ENCODE measurements around the gene LCLAT1. TPM values are rescaled to one million over a fixed set of nuclear protein-coding genes. Genes with fewer than 3 reads are reported as not detected.

Gene LCLAT1
- total RNA-seq, 1 experiment from 2014 or later, result 36.0 TPM

- in situ Hi-C loops (cut with HindIII; ENCODE audit: low pct_unique_long_range_greater_than_20kb, low sequenced_read_pairs), result no loop called here
- no peak for DNase-seq (ENCODE audit: low read depth)
Observed at GRCh38 chr2:30643674-30644073, 196.6 kb downstream of the LCLAT1 start.

GRCh38 chr2:30645081-30645744 lies 198.2 kb downstream of the LCLAT1 start:
- in situ Hi-C loops (cut with HindIII; ENCODE audit: low pct_unique_long_range_greater_than_20kb, low sequenced_read_pairs), result no loop called here
- no peak for DNase-seq (ENCODE audit: low read depth)

- no peak for DNase-seq (ENCODE audit: low read depth)
- in situ Hi-C loops (cut with HindIII; ENCODE audit: low pct_unique_long_range_greater_than_20kb, low sequenced_read_pairs), result no loop called here
Observed at GRCh38 chr2:30645745-30646119, 198.7 kb downstream of the LCLAT1 start.

GRCh38 chr2:30647752-30648457 lies 200.9 kb downstream of the LCLAT1 start:
- in situ Hi-C loops (cut with HindIII; ENCODE audit: low pct_unique_long_range_greater_than_20kb, low sequenced_read_pairs), result no loop called here

GRCh38 chr2:30649278-30649677 lies 202.2 kb downstream of the LCLAT1 start:
- in situ Hi-C loops (cut with HindIII; ENCODE audit: low pct_unique_long_range_greater_than_20kb, low sequenced_read_pairs), result no loop called here
- no peak for DNase-seq (ENCODE audit: low read depth)

More at GRCh38 chr2:30647752-30648457, 200.9 kb downstream of the LCLAT1 start:
- DNase-seq (ENCODE audit: low read depth), result no peak

GRCh38 chr2:30649828-30650227 lies 202.8 kb downstream of the LCLAT1 start:
- in situ Hi-C loops (cut with HindIII; ENCODE audit: low pct_unique_long_range_greater_than_20kb, low sequenced_read_pairs), result no loop called here
- no peak for DNase-seq (ENCODE audit: low read depth)

GRCh38 chr2:30652271-30652915 lies 205.3 kb downstream of the LCLAT1 start:
- in situ Hi-C loops (cut with HindIII; ENCODE audit: low pct_unique_long_range_greater_than_20kb, low sequenced_read_pairs), result no loop called here
- no peak for DNase-seq (ENCODE audit: low read depth)

- no peak for DNase-seq (ENCODE audit: low read depth)
- in situ Hi-C loops (cut with HindIII; ENCODE audit: low pct_unique_long_range_greater_than_20kb, low sequenced_read_pairs), result no loop called here
Observed at GRCh38 chr2:30653847-30654246, 206.8 kb downstream of the LCLAT1 start.

GRCh38 chr2:30654404-30654803 lies 207.4 kb downstream of the LCLAT1 start:
- in situ Hi-C loops (cut with HindIII; ENCODE audit: low pct_unique_long_range_greater_than_20kb, low sequenced_read_pairs), result no loop called here
- no peak for DNase-seq (ENCODE audit: low read depth)

- in situ Hi-C loops (cut with HindIII; ENCODE audit: low pct_unique_long_range_greater_than_20kb, low sequenced_read_pairs), result no loop called here
- no peak for DNase-seq (ENCODE audit: low read depth)
Observed at GRCh38 chr2:30655211-30655610, 208.2 kb downstream of the LCLAT1 start.

- DNase-seq (ENCODE audit: low read depth), result no peak
Observed at GRCh38 chr2:30655660-30656059, 208.6 kb downstream of the LCLAT1 start.

GRCh38 chr2:30656079-30656478 lies 209.0 kb downstream of the LCLAT1 start:
- no peak for DNase-seq (ENCODE audit: low read depth)
- in situ Hi-C loops (cut with HindIII; ENCODE audit: low pct_unique_long_range_greater_than_20kb, low sequenced_read_pairs), result no loop called here

More at GRCh38 chr2:30655660-30656059, 208.6 kb downstream of the LCLAT1 start:
- in situ Hi-C loops (cut with HindIII; ENCODE audit: low pct_unique_long_range_greater_than_20kb, low sequenced_read_pairs), result no loop called here

GRCh38 chr2:30661173-30662107 lies 214.4 kb downstream of the LCLAT1 start:
- DNase-seq (ENCODE audit: low read depth), result no peak
- in situ Hi-C loops (cut with HindIII; ENCODE audit: low pct_unique_long_range_greater_than_20kb, low sequenced_read_pairs), result no loop called here

GRCh38 chr2:30662268-30663131 lies 215.5 kb downstream of the LCLAT1 start:
- in situ Hi-C loops (cut with HindIII; ENCODE audit: low pct_unique_long_range_greater_than_20kb, low sequenced_read_pairs), result no loop called here
- no peak for DNase-seq (ENCODE audit: low read depth)

GRCh38 chr2:30663321-30663720 lies 216.3 kb downstream of the LCLAT1 start:
- DNase-seq (ENCODE audit: low read depth), result no peak
- in situ Hi-C loops (cut with HindIII; ENCODE audit: low pct_unique_long_range_greater_than_20kb, low sequenced_read_pairs), result no loop called here

- no peak for DNase-seq (ENCODE audit: low read depth)
- in situ Hi-C loops (cut with HindIII; ENCODE audit: low pct_unique_long_range_greater_than_20kb, low sequenced_read_pairs), result no loop called here
Observed at GRCh38 chr2:30663806-30664205, 216.8 kb downstream of the LCLAT1 start.

- DNase-seq (ENCODE audit: low read depth), result peak; percentile 73
- in situ Hi-C loops (cut with HindIII; ENCODE audit: low pct_unique_long_range_greater_than_20kb, low sequenced_read_pairs), result no loop called here
Observed at GRCh38 chr2:30664761-30665358, 217.8 kb downstream of the LCLAT1 start.
